Transverse colon (tissue), 4 donors: ENCODE data around the gene UQCC2. TPM values are rescaled to one million over a fixed set of nuclear protein-coding genes. Genes with fewer than 3 reads are reported as not detected.

Experiments used
- DNase-seq: peaks from one replicate; pipeline ENCODE4 v3.0.0-alpha.2; 2019
- H3K27ac ChIP-seq, 4 donors: fragments of 200-600 bp; sonication (generic); 2 replicates each; pipeline ENCODE4 v1.5.1; 2016 to 2018; ENCODE audit warnings: inconsistent platforms in 4 of 4
- H3K27me3 ChIP-seq: fragments of 200-600 bp; sonication (generic); 2 replicates; pipeline ENCODE4 v1.5.1; 2017; ENCODE audit warnings: inconsistent platforms
- H3K36me3 ChIP-seq, 4 donors: fragments of 200-600 bp; sonication (generic); 2 replicates each; pipeline ENCODE4 v1.5.1; 2017 to 2019; ENCODE audit warnings: inconsistent platforms in 4 of 4
- H3K4me1 ChIP-seq, 4 donors: fragments of 200-600 bp; sonication (generic); 2 replicates each; pipeline ENCODE4 v1.5.1; 2017 to 2020; ENCODE audit warnings: inconsistent platforms in 4 of 4
- H3K4me3 ChIP-seq, 4 donors: fragments of 200-600 bp; sonication (generic); 1 replicate in 1 of 4; 2 replicates in 3 of 4; pipeline versions ENCODE4 v1.5.1 to v1.6.1; 2017 to 2019; ENCODE audit warnings: inconsistent platforms in 4 of 4
- H3K9me3 ChIP-seq, 2 donors: fragments of 200-600 bp; sonication (generic); 2 replicates each; pipeline ENCODE4 v1.5.1; 2017 to 2019; ENCODE audit warnings: inconsistent platforms in 2 of 2
- CTCF ChIP-seq, 5 experiments: fragments of 200-600 bp in 3 of 5; fragments of 450-650 bp in 2 of 5; sonication (generic) in 3 of 5; IDR thresholded peaks; 1 replicate in 2 of 5; 2 replicates in 3 of 5; pipeline ENCODE4 v1.5.1; 2016 to 2017; ENCODE audit warnings: antibody characterized with exemption in 5 of 5, inconsistent platforms in 3 of 5, mild to moderate bottlenecking in 2 of 5, moderate library complexity in 1 of 5
- EP300 ChIP-seq: sonication (generic); formaldehyde crosslinking; IDR thresholded peaks from one replicate; pipeline ENCODE4 v1.6.1; 2017; ENCODE audit warnings: antibody characterized with exemption, low read depth
- POLR2A ChIP-seq: fragments of 450-650 bp; IDR thresholded peaks from one replicate; pipeline ENCODE4 v1.6.1; 2016; ENCODE audit warnings: antibody characterized with exemption, mild to moderate bottlenecking, moderate library complexity
- POLR2AphosphoS5 ChIP-seq, 3 donors: sonication (generic); formaldehyde crosslinking; IDR thresholded peaks; one replicate each; pipeline ENCODE4 v1.6.1; 2016; ENCODE audit warnings: antibody characterized with exemption in 3 of 3
- WGBS, 2 donors: methylation state at CpG; one replicate each; pipeline ENCODE4 v1.1.5; 2018; ENCODE audit warnings: low coverage in 1 of 2; 5-methylcytosine and 5-hydroxymethylcytosine counted together
- in situ Hi-C, 4 donors: fragments of 200-750 bp; cut with MboI; loops; one replicate each; pipeline versions ENCODE4 v1.15.0 to v1.15.1; 2017; ENCODE audit warnings: low sequenced_read_pairs in 3 of 4, low pct_ligation_motif_present in 1 of 4, low pct_unique_long_range_greater_than_20kb in 1 of 4
- intact Hi-C: fragments of 100-400 bp; cut with DNase I; formaldehyde crosslinking; loops from one replicate; pipeline ENCODE4 v1.15.1; 2023; ENCODE audit warnings: low total_unique reads
- total RNA-seq, 4 donors: library from RNA; depleted of rRNA; stranded (reverse); fragments of >200 nt; gene quantifications; one replicate each; pipeline ENCODE4 v1.1.0, GENCODE V29; 2016

The UQCC2 gene
- total RNA-seq, 4 donors from 2014 or later, result 2.8 to 17.6 (median 8.8) TPM

GRCh38 chr6:33699739-33700138 lies 11.8 kb downstream of the UQCC2 start:
- no peak for DNase-seq
- Histone ChIP-seq H3K27me3 (no peaks in the 10 kb centered on the region), H3K4me1 (peaks cover 0 to 15% (median 0%) of the 10 kb centered on the region in 4 donors), H3K4me3 (no peak overlapping the region), H3K36me3 (peaks cover 0 to 7% (median 0%) of the 10 kb centered on the region in 4 donors), H3K9me3 (no peaks in the 10 kb centered on the region), H3K27ac (peak overlapping the region in 1 of 4 donors; percentile 16)
- intact Hi-C loops (loop anchor here (5.0 kb wide), 1 partner anchor 112 kb away; no protein-coding TSS in a partner anchor), in situ Hi-C loops (loop anchor here in 3 of 4 donors (5.0 to 10.0 kb wide), 2 partner anchors 112 to 115 kb away; partner anchors contain the start of gene BAK1 (in 1 of the 3))
- WGBS, 2 donors, result 71 to 72% methylated on average over 5 of the region's 5 CpGs
- TF ChIP-seq POLR2A (no peak), CTCF (IDR thresholded peaks at IDR 0.05) (no peak), EP300 (no peak), POLR2AphosphoS5 (IDR thresholded peaks at IDR 0.05) (no peak)

DNA sequence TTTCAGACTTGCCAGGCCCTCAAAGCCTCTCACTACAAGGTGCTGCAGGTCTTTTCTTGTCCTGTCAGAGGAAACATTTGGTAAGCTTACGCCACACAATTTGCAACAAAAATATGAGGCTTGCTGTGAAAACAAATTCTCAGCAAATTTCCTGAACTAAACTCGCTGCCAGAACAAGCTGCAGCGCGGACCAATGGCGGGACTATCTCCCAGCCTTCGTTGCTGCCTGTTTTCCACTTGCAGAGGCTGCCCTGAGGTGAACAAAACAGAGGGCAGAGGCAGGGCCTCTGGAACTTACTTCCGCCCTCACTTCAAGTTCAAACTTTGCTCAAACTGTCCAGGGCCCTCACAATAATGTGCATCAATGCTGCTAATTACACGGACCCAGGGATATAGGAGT lies 12.4 kb downstream of the UQCC2 start:
- Histone ChIP-seq H3K27ac (no peak overlapping the region), H3K36me3 (peaks cover 0 to 7% (median 0%) of the 10 kb centered on the region in 4 donors), H3K27me3 (no peaks in the 10 kb centered on the region), H3K9me3 (no peaks in the 10 kb centered on the region), H3K4me1 (peaks cover 0 to 15% (median 0%) of the 10 kb centered on the region in 4 donors), H3K4me3 (no peak overlapping the region)
- TF ChIP-seq EP300, result no peak
- intact Hi-C loops, result no loop called here
- 20 to 66% methylated on average over 1 to 8 of the region's 8 CpGs for WGBS, 2 donors
- DNase-seq, result no peak
- in situ Hi-C loops, result no loop called here

GRCh38 chr6:33698494-33698893 lies 13.0 kb downstream of the UQCC2 start:
- no peak for TF ChIP-seq POLR2AphosphoS5 (IDR thresholded peaks at IDR 0.05)
- TF ChIP-seq POLR2A, result no peak
- no peak for TF ChIP-seq CTCF (IDR thresholded peaks at IDR 0.05)
- TF ChIP-seq EP300, result no peak
- no peaks in the 10 kb centered on the region for H3K9me3 ChIP-seq
- in situ Hi-C loops (no loop called here), intact Hi-C loops (no loop called here)
- WGBS, 2 donors, result 83% methylated on average over 7 to 10 of the region's 10 CpGs
- H3K27ac ChIP-seq, result no peak overlapping the region
- peaks cover 0 to 7% (median 0%) of the 10 kb centered on the region in 4 donors for H3K36me3 ChIP-seq
- H3K4me1 ChIP-seq, result peaks cover 0 to 19% (median 0%) of the 10 kb centered on the region in 4 donors
- no peak for DNase-seq
- H3K4me3 ChIP-seq, result no peak overlapping the region
- no peaks in the 10 kb centered on the region for H3K27me3 ChIP-seq

- Histone ChIP-seq H3K9me3 (no peaks in the 10 kb centered on the region), H3K36me3 (peaks cover 0 to 7% (median 0%) of the 10 kb centered on the region in 4 donors), H3K27ac (peak overlapping the region in 1 of 4 donors; percentile 44), H3K4me3 (no peak overlapping the region), H3K27me3 (no peaks in the 10 kb centered on the region), H3K4me1 (peaks cover 0 to 25% (median 0%) of the 10 kb centered on the region in 4 donors)
- 97 to 100% methylated on average over 1 to 10 of the region's 10 CpGs for WGBS, 2 donors
- in situ Hi-C loops, result no loop called here
- intact Hi-C loops, result no loop called here
- TF ChIP-seq CTCF (IDR thresholded peaks at IDR 0.05) (no peak), POLR2A (no peak), POLR2AphosphoS5 (IDR thresholded peaks at IDR 0.05) (no peak), EP300 (no peak)
- DNase-seq, result no peak
Observed at GRCh38 chr6:33697845-33698244, 13.7 kb downstream of the UQCC2 start.
